ENCODE data around the gene PRAMEF15.
"Not testable (repeated sequence)": the region's sequence is repeated elsewhere in the genome, so short reads cannot be mapped to it uniquely, and the experiment has no call there.

GRCh38 chr1:13354475-13354874 is 39.1 kb downstream of the PRAMEF15 start:
- not testable (repeated sequence) for TF ChIP-seq CTCF, POLR2A, POLR2AphosphoS5 (IDR thresholded peaks at IDR 0.05)

Data from breast epithelium (tissue), 3 donors.